Hematopoietic multipotent progenitor cell treated with erythropoietin and hydrocortisone succinate and interleukin-3 and kit ligand, for 6 days (in vitro differentiated cells): ENCODE results near the gene ATF4.
"Not testable (repeated sequence)": the region's sequence is repeated elsewhere in the genome, so short reads cannot be mapped to it uniquely, and the experiment has no call there.

Source experiments
- DNase-seq: peaks from one replicate; pipeline ENCODE4 v3.0.0-alpha.2; 2015

The ATF4 gene

GRCh38 chr22:39514373-39514973 is 5.9 kb upstream of the ATF4 start:
- DNase-seq: peak; percentile 77

- no peak for DNase-seq
These were observed 4.9 kb upstream of the ATF4 start for GRCh38 chr22:39515266-39516050.

GRCh38 chr22:39517470-39517869 is 2.9 kb upstream of the ATF4 start:
- DNase-seq: no peak

GRCh38 chr22:39518144-39518786 is 2.1 kb upstream of the ATF4 start:
- no peak for DNase-seq

GRCh38 chr22:39518996-39519680 is 1.2 kb upstream of the ATF4 start:
- peak; percentile 69 for DNase-seq

GRCh38 chr22:39519681-39520225 is 609 bp upstream of the ATF4 start:
- peak; percentile 99 for DNase-seq

- not testable (repeated sequence) for DNase-seq
These were observed 934 bp downstream of the ATF4 start for GRCh38 chr22:39521106-39521885.

- DNase-seq: not testable (repeated sequence)
These were observed 1.7 kb downstream of the ATF4 start for GRCh38 chr22:39522091-39522490.

GRCh38 chr22:39522567-39523300 is 2.4 kb downstream of the ATF4 start:
- peak; percentile 66 for DNase-seq

GRCh38 chr22:39524089-39524752 is 3.9 kb downstream of the ATF4 start:
- DNase-seq: no peak

- DNase-seq: no peak
These were observed 4.6 kb downstream of the ATF4 start for GRCh38 chr22:39524753-39525657.

- DNase-seq: no peak
These were observed 5.3 kb downstream of the ATF4 start for GRCh38 chr22:39525658-39525975.

- peak; percentile 61 for DNase-seq
These were observed 6.4 kb downstream of the ATF4 start for GRCh38 chr22:39526736-39527171.

- no peak for DNase-seq
These were observed 7.2 kb downstream of the ATF4 start for GRCh38 chr22:39527481-39527961.

- DNase-seq: no peak
These were observed 7.8 kb downstream of the ATF4 start for GRCh38 chr22:39528080-39528661.

- DNase-seq: peak; percentile 95
These were observed 8.5 kb downstream of the ATF4 start for GRCh38 chr22:39528681-39529486.

- no peak for DNase-seq
These were observed 9.1 kb downstream of the ATF4 start for GRCh38 chr22:39529487-39529851.

GRCh38 chr22:39530116-39530515 is 9.8 kb downstream of the ATF4 start:
- DNase-seq: no peak
